ENCODE data around the gene RYR2.
"Not testable (repeated sequence)": the region's sequence is repeated elsewhere in the genome, so short reads cannot be mapped to it uniquely, and the experiment has no call there.

The RYR2 gene

DNA sequence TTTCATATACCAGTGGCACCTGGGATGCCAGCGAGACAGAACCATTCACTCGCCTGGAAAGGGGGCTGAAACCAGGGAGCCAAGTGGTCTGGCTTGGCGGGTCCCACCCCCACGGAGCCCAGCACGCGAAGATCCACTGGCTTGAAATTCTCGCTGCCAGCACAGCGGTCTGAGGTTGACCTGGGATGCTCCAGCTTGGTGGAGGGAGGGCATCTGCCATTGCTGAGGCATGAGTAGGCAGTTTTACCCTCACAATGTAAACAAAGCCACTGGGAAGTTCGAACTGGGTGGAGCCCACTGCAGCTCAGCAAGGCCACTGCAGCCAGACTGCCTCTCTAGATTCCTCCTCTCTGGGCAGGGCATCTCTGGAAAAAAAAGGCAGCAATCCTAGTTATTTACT is 778.6 kb downstream of the RYR2 start:
- not testable (repeated sequence) for DNase-seq

DNA sequence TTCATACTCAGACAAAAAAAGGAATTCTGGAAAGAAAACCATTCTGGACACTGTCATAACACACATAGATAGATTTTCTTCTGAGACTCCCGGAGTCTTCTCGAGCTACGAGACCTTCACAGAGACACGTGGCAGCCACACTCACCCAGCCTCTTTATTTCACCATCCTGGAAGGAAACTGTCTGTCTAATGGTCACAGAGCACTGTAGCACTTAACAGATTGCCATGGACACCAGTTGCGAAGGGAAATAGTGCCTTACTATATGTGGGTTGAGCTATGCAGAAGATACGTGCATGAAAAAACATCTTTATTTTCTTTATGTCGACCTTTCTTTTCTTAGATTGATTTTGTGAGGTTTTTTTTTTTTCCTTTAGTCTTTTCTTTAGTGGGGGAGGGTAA is 790.9 kb downstream of the RYR2 start:
- DNase-seq, result no peak

DNA sequence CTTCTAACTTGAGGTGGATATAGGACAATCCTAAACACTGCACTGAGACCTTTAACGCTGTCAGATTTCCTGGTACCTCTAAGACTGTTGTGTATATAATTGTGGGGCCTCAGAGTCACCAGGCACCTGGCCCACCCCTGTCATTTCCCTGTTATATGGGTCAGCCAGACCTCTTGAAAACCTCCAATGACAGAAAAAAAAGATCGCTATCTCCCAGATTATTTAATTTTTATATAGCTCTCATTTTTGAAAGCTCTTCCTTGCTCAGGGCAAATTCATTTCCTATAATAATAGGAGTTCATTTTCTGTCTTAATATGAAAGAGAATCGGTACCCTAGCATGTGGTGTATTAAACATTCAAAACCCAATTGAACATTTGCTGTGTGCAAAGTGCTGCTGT is 792.1 kb downstream of the RYR2 start:
- no peak for DNase-seq

DNA sequence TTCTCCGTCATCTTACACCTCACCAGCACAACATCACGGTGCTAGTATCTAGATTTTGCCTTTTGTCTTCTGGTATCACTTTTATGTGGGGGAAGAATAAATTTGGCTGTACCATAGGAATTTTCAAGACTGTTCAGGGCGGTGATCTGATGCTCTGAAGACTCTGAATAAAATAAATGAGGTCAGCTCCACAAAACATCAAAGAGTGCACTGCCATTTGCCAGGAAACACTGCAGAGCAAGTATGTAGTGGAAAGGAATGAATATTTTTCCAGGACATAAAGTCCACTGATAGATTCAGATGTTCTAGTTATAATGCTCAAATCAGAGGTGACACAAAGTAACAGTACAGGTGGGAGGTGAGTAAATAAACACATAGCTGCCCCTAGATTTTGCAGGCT is 792.5 kb downstream of the RYR2 start:
- no peak for DNase-seq

DNA sequence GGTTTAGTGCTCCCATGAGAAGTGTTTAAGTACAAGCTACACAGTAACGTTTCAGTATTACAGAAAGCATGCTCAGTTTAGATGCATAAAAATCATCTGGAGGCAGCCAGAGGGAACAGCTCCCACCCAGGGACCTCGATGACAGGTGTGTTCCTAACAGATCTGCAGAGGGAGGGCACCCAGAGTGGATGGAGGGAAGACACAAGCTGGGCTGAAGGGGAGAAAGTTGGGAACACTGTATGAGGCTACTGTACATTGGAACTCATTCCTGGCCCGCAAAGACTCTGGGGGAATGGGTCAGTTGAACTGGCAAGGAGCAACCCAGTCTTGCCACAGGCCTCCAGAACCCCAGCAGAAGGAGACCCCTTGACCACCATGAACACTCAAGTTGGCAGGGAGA is 796.3 kb downstream of the RYR2 start:
- no peak for DNase-seq

DNA sequence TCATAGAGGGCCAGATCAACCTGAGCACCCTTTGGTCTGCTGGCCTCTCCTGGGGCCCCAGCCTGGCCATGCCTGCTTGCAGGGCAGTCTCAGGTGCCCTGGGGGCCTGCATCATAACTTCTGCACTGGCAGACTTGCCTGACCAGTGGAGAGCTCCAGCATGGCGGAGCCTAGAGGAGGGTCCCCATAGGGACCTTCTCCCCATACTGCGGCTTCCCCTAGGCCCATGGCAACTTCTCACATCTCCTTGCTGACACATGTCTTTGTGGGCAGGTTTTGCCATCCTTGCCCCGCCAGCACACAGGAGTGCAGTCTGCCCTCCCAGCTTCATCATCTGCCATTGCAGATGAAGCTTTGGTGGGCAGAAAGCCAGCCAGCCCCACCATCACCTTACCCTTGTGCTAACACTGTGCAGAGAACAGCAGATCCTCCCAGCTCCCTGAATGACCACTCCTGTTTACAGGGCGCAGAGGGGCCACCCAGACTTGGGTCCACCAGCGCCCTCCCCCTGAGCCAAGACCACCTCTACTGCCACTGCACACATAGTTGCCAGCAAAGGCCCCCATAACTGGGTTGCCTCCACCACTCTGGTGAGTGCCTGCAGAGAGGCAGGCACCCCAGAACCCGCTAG is 797.0 kb downstream of the RYR2 start:
- no peak for DNase-seq

DNA sequence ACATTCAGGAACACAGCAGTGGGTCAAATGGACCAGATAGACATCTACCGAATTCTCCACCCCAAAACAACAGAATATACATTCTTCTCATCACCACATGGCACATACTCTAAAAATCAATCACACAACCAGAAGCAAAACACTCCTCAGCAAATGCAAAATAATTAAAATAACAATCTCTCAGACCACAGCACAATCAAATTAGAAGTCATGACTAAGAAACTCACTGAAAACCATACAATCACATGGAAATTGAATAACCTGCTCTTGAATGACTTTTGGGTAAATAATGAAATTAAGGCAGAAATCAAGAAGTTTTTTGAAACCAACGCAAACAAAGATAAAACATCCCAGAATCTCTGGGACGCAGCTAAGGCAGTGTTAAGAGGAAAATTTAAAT is 799.5 kb downstream of the RYR2 start:
- DNase-seq, result no peak

DNA sequence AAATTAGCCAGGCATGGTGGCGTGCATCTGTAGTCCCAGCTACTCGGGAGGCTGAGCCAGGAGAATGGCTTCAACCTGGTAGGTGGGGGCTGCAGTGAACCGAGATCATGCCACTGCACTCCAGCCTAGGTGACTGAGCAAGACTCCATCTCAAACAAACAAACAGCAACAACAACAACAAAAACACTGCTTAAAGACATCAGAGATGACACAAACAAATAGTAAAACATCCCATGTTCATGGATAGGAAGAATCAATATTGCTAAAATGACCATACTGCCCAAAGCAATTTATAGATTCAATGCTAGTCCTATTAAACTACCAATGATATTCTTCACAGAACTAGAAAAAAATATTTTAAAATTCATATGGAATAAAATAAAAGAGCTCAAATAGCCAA is 801.5 kb downstream of the RYR2 start:
- not testable (repeated sequence) for DNase-seq

DNA sequence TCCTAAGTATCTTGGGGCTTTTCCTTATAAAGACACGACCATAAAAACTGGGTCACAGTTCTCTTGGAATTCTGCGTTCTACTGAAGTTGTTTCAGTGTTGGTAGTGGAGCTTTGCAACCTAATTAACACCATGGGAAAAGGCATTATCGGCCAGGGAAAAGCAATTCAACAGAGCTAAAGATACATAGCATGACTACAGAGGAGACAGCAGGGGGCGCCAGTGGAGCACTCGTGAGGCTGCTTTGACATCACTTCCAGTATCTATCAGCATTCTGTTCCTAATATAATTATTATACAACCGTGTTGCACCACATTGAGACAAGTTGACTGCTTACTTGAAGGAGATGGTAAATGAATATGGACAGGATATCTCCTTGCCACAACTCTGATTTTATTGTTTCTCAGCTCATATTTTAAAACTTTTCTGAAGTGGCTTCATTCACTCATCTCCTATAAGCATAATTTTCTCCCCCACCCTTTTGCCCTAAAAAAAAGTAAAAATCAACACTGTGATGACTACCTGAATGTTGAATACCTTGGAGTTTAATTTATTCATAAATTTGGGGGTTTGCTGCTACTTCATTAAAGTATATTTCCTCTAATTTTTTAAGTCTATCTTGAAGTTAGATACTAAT is 809.3 kb downstream of the RYR2 start:
- DNase-seq, result peak in 1 of 2 experiments; percentile 50

DNA sequence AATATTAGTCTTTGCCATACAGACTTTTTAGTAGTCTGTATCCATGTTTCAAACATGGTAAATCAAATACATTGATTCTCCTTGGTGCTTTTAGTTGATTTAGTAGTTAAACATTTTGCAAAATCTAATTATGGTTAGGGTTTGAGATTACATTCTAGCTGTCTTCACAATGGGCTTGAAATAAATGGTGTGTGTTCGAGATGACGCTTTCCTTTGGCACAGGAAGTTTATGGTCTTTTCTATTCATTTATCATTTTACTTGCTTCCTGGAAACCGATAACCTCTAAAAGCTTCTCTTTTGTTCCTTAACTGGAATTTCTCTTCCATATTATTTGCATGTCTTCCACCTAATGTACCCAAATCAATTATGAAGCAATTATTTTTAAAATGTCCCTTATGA is 810.4 kb downstream of the RYR2 start:
- DNase-seq, result no peak

DNA sequence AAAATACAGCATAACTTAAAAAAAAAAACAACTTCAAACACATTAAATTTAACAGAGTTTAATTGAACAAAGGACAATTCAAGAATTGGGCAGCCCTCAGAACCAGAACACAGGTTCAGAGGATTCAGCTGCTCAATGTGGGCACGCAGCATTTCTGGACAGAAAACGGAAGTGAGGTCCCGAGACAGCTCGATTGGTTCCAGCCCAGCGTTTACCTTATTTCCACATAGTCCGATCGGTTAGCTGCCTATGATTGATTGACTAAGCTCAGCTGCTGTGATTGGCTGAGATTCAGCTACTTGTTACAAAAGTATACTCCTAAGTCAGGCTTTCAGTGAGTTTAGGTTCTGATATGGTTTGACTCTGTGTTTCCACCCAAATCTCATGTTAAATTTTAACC is 815.5 kb downstream of the RYR2 start:
- DNase-seq, result no peak

DNA sequence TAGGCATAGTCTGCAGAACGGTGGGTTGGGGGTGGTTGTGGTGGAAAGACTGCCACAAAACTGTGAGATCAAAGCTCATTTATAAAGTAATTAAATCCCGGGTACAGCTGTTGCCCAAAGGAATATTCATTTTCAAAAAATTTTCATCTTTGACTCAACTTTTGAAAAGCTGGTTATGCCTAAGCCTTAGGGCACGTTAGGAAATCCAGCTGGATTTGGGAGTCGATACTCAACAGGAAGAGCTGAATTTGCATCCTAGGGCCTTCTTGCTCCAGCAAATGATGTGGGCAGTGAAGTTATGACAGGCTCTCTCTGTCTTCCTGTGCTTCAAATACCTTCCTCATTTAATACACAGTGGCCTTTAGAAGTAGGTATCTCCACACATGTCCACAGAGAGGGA is 817.0 kb downstream of the RYR2 start:
- no peak for DNase-seq

DNA sequence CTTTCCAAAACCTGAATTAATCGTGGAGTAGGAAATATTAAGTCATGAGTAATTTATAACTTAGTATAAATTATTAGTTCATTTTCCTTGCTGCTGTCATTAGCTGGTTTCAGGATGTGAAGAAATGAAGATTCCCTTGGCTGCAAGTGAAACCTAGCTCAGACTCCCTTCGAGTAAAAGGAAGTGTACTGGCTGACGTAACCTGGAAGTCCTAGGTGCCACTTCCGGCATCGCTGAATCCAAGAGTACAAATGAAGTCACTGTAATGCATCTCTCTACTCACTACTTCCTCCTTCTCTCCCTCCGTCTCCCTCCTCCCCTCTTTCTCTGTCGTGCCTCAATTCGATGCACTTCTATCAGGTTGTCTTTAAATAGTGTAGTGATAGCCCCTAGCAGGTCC is 820.0 kb downstream of the RYR2 start:
- DNase-seq, result no peak

DNA sequence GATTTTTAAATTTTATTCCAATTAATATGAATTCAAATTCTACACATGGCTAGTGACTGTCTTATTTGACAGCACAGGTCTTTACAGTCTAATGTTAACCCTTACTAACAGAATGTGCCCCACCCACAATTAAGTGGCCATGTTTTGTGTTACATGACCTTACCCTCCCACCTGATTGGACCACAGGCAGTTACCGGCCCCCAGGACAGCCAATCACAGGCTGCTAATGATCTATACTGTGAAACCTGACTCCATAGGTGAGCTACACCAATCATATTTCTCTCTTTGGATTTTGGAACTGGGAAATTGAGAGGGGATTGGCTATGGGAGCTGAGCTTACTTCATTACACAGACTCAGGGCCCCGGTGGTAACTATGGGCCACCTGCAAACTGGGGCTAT is 821.2 kb downstream of the RYR2 start:
- no peak for DNase-seq

DNA sequence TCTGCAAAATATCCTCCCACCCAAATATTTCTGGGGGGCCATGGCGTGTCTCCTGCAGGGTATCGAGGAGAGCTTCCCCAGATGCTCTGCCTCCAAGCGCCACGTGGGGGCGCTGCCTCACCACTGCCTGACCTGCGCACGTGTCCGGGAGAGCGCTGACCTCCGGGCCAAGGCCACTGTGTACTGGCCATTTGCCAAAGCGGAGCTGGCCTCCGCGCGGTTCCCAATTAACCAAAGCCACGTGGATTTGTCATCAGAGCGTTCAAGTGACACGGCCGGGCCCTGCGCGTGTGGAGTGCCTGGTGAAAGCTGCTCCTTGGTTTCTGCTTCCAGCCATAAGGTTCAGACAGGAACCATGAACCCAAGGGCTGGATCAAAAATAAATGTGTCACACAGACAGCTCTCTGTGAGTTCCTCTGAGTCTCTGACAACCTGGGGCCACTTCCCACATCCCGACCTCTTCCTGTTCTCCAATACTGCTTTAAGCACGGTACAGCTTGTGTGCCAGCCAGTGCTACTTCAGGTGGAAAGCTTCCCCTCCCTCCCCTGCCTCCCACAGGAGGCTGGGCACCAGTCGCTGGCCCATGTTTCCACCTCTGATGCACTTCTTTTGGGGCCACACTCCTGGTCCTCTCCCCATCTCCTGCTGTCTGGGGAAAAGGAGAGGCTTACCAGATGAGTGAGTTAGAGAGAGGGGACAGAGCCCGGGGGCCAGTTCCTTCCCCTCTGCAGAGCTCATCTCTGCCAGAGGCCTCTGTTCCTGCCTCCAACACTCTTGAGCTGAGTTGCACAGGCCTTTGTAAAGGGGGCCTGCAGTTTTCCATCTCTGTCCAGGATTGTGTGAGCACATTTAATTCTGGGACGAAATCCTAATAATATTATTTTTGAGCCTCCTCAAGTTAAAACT is 822.6 kb downstream of the RYR2 start:
- no peak for DNase-seq

DNA sequence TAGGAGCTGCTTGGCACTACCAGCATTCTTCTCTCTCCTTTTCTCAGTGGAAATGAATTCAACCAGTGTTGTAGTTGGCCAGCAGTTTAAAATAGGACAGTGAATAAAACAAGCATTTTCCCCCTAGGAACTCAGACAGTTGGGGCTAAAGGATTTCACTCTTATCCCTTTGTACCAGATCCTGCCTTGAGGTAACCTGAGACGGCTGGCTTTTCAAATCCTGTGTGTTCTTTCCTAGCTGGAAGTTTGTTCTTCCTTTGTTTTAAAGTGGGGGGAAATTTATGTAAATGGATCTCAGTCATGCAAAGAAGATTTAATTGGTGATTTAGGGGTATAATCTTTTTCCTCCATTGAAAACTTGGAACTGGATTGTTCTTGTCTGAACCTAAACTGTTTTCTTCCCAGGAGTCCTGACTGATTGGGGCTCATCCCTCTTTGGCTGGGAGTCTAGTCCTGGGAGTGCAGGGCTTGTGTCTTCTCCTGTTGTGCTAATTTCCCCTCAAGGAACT is 825.5 kb downstream of the RYR2 start:
- DNase-seq, result no peak

DNA sequence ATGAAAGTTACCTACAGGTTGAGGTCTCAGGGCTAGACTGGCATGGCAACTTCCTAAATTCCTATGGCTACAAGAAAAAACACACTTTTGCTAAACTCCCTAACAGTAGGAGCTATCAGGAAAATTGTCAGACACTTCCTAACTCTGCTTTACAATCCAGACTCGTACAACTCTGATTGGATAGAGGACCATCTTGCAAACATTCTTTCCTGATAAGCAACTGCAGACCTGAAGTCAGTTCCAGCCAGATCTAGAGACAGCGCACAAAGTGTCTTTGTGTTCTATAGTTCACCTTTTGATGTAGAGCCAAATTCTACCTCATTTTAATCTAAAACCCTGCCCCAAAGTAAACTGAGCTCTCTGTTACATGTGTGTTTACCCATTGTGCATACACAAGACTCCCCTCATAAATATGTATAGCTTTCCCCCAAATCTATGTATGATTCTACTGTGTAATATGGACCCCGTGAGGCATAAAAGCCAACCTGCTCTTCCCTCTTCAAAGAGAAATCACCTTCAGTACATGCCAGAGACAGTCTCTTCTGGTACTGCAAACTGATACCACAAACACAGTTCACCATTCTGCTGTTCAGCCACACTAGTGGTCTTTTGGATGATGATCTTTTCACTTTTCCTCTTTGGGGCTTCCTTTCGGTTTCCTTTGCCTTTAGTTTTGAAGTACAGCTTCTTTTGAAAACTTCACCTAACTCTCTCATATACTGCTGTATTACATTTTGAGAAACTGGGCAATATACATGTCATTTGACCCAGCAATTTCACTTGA is 827.0 kb downstream of the RYR2 start:
- DNase-seq, result no peak

DNA sequence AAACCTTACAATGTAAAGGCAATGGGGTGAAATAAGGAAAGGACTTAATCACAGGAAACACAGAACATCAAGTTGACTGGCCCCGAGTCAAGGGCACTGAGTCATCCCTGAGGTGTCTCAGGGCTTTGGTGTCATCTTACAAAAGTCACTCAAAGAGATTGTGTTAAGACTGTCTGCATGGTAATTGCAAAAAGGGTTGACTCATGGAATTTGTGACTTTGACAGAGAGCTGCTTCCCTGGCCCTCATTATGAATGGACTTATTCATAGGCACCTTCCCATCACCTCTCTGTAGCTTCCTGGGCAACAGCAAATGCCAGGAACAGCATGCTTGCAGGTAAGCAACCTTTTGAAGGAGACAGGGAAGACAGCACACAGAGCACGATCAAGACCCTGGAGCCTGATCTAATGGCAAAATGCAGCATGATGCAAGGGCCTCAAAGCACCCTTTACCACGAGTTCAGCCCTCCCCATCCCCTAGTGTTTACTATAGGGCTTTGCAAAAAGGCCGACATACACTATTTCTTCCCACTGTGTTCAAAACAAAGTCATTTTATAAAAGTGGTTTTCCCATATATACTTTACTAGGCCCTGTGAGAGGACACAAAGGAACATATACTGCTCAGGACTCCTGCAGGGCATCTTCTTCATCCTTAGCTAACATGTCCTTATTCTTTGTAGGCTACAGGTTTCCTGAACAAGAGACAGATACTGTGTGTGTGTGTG is 831.7 kb downstream of the RYR2 start:
- peak; percentile 76 to 87 for DNase-seq

DNA sequence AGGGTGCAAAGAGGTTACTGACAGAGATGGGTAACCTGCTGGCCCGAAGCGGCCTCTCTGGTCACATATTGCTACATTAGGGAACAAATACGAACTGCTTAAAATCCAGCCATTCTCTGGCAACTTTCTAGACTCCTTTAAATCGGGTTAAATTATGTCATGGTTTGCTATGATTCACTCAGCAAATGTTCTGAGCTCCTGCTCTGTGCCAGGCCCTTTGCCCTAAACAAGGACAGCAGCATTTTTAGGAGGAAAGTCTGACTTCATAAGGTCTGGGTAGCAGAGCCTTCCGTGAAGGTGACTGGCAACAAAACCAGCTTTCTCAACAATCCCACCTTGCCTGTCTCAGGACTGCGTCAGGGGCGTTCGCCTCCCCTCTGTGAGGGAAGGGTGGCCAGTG is 833.3 kb downstream of the RYR2 start:
- DNase-seq, result no peak

DNA sequence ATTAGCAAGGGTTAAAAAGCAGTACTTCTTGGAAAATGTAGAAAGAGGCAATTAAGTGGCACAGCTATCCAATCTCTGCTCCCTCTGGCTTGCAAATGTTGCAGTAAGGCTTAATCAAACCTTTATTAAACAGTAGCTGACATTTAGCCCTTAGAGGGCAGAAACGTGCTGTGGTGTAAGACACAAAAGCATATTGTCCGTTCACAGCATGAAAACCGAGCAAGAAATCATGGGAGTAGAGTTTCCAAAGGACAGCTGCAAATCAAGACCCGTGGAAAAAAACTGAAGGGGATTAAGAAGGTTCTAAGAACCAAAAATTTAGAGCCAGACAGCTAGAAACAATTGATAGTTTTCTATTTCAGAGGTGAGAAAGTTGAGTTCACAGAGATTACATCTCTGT is 835.6 kb downstream of the RYR2 start:
- no peak for DNase-seq

DNA sequence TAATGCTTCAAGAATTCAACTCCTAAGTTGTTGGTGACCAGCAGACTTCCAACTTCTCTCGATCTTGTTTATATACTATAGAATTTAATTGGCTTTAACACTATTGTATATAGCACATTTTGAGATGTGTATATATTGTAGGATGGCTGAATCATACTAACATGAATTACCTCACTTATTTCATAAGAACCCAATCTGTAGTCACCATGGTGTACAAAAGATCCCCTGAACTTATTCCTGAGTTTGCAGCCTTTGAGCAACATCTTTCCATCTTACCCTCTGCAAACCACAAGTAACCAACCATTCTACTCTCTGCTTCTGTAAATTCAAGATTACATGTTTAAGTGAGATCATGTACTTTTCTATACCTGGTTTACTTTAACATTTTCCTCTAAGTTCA is 836.4 kb downstream of the RYR2 start:
- DNase-seq, result no peak

DNA sequence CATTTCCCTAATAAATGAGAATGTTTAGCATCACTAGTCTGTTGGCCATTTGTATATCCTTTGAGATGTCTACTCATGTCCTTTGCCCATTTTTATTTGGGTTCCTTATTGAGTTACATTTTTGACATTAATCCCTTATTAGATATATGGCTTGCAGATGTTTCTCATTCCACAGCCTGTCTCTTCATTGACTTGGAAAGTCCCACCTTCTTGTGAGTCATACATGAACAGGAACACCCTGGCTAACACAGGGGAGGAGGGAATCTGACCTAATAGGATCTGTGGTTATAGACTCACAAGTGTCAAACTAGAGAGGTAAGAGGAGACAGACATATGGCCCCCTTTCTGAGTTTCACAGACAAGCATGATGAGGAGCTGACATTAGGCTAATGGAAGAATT is 837.2 kb downstream of the RYR2 start:
- DNase-seq, result peak in 1 of 2 experiments; percentile 5

All from SW 1271 (cell line).